Measurements from ENCODE around the gene GPR84.

DNA sequence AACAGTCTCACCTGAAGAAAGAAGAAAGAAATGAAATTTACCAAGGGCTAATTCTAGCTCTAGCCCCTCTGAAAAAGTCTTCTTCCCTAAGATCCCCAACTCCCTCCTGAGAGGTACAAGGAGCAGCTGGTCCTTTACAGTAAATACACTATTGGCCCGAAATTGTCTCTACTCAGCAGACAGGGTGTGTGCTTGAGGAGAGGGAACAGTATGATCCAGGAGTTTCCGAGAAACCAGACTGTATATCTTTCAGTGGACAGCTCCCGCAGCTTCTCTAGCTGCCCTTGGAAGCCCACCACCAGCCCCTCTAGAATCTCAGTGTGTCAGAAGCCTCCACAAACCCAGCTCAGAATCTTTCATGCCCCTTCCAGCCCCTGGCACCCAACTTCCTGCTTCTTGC lies 8.1 kb downstream of the GPR84 start:
- TF ChIP-seq ARNTL (CRISPR knock-in tag; IDR thresholded peaks at IDR 0.05; ENCODE audit: borderline replicate concordance, low read depth) (no peak), PATZ1 (CRISPR knock-in tag; IDR thresholded peaks at IDR 0.05; ENCODE audit: borderline replicate concordance) (no peak), ZC3H10 (CRISPR knock-in tag; IDR thresholded peaks at IDR 0.05) (no peak), SNAI2 (CRISPR knock-in tag; IDR thresholded peaks at IDR 0.05) (no peak), CREB5 (CRISPR knock-in tag; IDR thresholded peaks at IDR 0.05; ENCODE audit: low read depth) (no peak), PPARA (CRISPR knock-in tag; IDR thresholded peaks at IDR 0.05; ENCODE audit: borderline replicate concordance) (no peak), RARB (CRISPR knock-in tag; IDR thresholded peaks at IDR 0.05) (no peak), ZNF8 (CRISPR knock-in tag; IDR thresholded peaks at IDR 0.05) (no peak), GLIS3 (CRISPR knock-in tag; IDR thresholded peaks at IDR 0.05) (no peak), OSR1 (CRISPR knock-in tag; IDR thresholded peaks at IDR 0.05) (no peak), TCF4 (CRISPR knock-in tag; IDR thresholded peaks at IDR 0.05; ENCODE audit: borderline replicate concordance) (no peak), CSDC2 (CRISPR knock-in tag; IDR thresholded peaks at IDR 0.05) (no peak), CSRNP3 (CRISPR knock-in tag; IDR thresholded peaks at IDR 0.05) (no peak)
